Measurements from ENCODE around the gene PRDM7.

The PRDM7 gene

DNA sequence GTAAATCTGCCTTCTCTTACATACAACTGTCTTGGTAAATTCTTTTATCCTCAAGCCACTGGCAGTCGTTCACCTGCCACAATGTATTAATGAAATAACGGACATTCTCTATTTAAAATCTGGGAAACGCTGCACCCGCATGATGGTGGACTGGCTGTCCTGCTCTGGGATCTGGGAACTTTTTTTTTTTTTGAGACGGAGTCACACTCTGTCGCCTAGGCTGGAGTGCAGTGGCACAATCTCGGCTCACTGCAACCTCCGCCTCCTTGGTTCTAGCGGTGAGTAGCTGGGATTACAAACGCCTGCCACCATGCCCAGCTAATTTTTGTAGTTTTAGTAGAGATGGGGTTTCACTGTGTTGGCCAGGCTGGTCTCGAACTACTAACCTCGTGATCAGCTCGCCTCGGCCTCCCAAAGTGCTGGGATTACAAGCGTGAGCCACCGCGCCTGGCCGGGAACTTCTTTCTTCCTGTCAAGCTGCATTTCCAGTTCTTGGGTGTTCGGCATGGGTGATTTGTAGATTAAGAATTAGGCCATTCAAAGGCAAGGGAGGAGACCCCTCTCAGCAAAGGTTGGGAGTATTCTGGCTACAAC lies 28.3 kb downstream of the PRDM7 start:
- no peak for DNase-seq (ENCODE audit: insufficient read length, low spot score)
- TF ChIP-seq, protein P1, sequence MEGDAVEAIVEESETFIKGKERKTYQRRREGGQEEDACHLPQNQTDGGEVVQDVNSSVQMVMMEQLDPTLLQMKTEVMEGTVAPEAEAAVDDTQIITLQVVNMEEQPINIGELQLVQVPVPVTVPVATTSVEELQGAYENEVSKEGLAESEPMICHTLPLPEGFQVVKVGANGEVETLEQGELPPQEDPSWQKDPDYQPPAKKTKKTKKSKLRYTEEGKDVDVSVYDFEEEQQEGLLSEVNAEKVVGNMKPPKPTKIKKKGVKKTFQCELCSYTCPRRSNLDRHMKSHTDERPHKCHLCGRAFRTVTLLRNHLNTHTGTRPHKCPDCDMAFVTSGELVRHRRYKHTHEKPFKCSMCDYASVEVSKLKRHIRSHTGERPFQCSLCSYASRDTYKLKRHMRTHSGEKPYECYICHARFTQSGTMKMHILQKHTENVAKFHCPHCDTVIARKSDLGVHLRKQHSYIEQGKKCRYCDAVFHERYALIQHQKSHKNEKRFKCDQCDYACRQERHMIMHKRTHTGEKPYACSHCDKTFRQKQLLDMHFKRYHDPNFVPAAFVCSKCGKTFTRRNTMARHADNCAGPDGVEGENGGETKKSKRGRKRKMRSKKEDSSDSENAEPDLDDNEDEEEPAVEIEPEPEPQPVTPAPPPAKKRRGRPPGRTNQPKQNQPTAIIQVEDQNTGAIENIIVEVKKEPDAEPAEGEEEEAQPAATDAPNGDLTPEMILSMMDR (IDR thresholded peaks at IDR 0.05; ENCODE audit: insufficient read depth, missing control alignments), result no peak
- no peak for FAIRE-seq

DNA sequence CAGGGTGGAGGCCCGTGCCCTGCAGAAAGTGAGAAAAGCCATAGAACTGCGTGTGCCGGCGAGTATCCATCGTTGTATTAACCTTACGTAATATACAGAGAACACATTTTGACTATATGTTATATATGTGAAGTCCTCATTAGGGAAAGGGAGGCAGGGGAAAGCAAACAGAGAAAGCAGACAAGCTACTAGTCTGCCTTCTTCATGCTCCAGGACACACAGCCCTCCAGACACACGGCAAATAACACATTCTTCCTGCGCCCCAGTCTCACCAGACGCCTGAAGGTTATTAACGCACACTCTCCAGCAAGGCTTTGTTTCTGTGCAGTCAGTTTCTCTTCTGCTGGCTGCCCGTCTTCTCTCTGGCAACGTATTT lies 28.8 kb downstream of the PRDM7 start:
- DNase-seq (ENCODE audit: insufficient read length, low spot score) (no peak), FAIRE-seq (no peak)
- TF ChIP-seq, protein P1 (IDR thresholded peaks at IDR 0.05; ENCODE audit: insufficient read depth, missing control alignments), result no peak

DNA sequence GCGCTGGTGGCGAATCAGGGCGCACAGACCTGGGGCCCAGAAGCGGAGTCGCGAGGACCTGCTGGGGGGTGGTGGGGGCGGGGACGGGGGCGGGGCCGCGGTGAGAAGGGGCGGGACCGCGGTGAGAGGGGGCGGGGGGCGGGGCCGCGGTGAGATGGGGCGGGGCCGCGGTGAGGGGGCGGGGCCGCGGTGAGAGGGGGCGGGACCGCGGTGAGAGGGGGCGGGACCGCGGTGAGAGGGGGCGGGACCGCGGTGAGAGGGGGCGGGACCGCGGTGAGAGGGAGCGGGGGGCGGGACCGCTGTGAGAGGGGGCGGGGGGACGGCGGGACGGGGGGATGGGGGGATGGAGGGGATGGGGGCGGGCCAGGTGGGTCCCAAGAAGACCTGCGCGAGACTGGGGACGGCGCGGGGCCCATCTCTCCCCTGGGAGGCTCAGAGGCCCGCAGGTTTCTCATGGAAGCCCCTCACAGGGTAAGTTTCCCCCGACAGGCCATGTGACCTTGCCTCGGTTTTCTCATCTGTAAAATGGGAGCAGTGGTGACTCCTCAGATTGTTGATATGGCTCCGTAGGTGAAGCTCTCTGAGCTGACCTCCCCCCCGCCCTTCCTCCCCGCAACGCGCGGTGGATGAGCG lies 29.3 kb downstream of the PRDM7 start:
- no peak for FAIRE-seq
- TF ChIP-seq, protein P1 (IDR thresholded peaks at IDR 0.05; ENCODE audit: insufficient read depth, missing control alignments), result no peak
- DNase-seq (ENCODE audit: insufficient read length, low spot score), result no peak

DNA sequence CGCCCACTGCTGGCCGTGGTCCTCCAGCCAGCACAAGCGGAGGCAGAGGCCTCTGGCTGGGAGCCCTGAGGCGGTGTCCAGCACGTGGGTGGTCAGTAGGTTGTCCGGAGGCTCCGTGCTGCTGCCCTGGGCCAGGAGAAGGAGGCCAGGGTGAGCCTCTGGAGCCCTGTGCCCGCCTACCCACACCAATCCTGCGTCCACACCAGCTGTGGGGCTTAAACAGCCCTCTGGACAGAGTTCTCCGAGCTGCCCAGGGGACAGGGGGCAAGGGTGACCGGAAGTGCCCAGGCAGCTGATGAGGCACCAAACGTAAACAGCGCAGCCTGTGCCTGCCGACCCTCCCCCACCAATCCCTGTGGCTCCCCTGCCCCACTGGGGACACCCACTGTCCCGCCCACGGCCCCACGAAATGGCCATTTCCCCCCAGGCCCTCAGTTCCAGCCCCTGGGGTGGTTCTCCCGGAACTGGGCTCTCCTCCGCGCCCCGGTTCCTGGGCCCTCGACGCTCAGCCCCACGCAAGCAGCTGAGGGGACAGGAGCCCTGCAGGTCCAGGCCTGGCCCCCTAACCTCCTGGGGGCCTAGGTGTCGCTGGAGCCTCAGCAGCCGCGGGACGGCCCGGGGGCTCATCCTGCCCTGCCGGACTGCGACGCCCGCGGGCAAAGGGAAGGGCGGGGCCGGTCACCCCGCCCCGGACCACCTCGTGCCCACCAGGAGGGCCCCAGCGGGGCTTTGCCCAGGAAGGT lies 30.0 kb downstream of the PRDM7 start:
- DNase-seq (ENCODE audit: insufficient read length, low spot score), result no peak
- TF ChIP-seq, protein P1 (IDR thresholded peaks at IDR 0.05; ENCODE audit: insufficient read depth, missing control alignments), result no peak
- no peak for FAIRE-seq

DNA sequence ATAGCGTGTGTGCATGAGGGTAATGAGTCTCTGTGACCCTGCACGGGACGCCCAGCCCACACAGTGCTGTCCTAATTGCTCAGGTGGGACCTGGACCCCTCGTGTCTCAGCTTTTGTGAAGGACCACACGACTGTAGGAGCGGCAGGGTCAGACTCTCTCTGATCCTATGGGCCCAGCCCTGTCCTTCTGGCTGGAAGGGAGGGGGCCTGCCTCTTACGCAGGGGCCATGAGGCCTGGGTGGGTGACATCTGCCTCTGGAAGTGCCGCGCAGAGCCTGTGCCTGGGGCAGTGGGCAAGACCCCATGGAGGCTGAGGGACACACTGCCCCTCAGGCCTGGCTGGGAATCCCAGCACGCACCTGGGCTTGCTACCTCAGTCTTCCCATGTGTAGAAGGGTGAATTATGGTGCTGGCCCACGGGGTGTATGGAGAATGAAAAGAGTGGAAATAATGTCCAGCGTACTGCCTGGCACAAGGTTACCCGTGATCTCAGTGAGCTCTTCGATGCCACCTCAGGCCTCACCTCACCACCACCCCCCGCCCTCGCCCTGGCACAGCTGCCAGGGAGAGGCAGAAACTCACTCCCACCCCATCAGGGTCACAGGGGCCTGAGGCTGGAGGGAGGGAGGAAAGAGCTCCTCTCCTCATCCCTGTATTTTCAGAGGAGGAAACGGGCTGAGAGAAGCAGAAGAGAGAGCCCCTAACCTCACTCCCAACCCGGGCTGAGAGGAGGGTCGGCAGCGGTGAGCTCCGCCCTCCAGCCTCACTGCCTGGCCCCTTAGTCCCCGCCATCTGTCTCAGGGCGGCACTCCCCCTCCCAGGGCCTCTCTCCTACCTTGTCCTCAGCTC lies 30.8 kb downstream of the PRDM7 start:
- FAIRE-seq, result no peak
- DNase-seq (ENCODE audit: insufficient read length, low spot score), result no peak
- TF ChIP-seq, protein P1 (IDR thresholded peaks at IDR 0.05; ENCODE audit: insufficient read depth, missing control alignments), result no peak

DNA sequence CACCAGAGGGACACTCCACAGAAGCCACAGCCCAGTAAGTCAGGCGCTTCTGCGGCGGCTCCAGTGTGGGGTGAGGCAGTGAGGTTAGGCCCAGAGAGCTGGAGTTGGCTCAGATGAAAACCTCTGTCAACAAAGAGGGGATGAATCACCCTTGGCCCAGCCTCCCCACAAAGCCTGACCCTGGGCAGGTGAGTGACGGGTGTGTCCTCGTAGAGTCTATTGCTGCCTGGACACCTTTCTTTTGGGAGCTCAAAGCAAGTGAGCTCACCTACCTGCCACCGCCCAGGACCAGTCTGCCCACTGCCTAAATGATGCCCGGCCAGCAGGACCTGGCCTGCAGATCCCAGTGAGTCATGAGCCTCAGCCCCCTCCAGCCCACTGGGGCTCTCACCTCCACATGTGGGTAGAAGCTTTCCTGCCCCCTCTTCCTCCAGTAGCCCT lies 33.0 kb downstream of the PRDM7 start:
- FAIRE-seq (no peak), DNase-seq (ENCODE audit: insufficient read length, low spot score) (no peak)
- TF ChIP-seq, protein P1 (IDR thresholded peaks at IDR 0.05; ENCODE audit: insufficient read depth, missing control alignments), result no peak

Measured in D721Med (cell line).